Kidney epithelial cell (primary cell): Measurements from ENCODE around the gene HPCAL1. TPM values are rescaled to one million over a fixed set of nuclear protein-coding genes. Genes with fewer than 3 reads are reported as not detected.

ENCODE experiments used
- DNase-seq: peaks from one replicate; pipeline ENCODE4 v3.0.0-alpha.2; 2010; ENCODE audit warnings: low read depth
- H3K27me3 ChIP-seq: 2 replicates; pipeline ENCODE4 v1.6.0; 2011; ENCODE audit warnings: low read length; ENCODE audit not compliant: control insufficient read depth, insufficient read depth
- H3K36me3 ChIP-seq: 2 replicates; pipeline ENCODE4 v1.5.1; 2011; ENCODE audit warnings: low read length; ENCODE audit not compliant: control insufficient read depth, insufficient read depth
- H3K4me3 ChIP-seq: 2 replicates; pipeline ENCODE4 v1.5.1; 2011; ENCODE audit warnings: low read depth, mild to moderate bottlenecking, control low read depth, low read length
- total RNA-seq: library from RNA; depleted of rRNA; stranded (reverse); fragments of >200 nt; gene quantifications from 2 replicates; pipeline ENCODE4 v1.2.3, GENCODE V29; 2015
- TF ChIP-seq, protein P1 (sequence below): IDR thresholded peaks from 2 replicates; pipeline ENCODE4 v1.5.1; 2011; ENCODE audit warnings: mild to moderate bottlenecking, moderate library complexity, low read length, control low read depth, inconsistent platforms; ENCODE audit not compliant: insufficient read depth, poor library complexity, severe bottlenecking

HPCAL1 gene
- total RNA-seq, 1 donor from 2014 or later: 33.7 TPM

DNA sequence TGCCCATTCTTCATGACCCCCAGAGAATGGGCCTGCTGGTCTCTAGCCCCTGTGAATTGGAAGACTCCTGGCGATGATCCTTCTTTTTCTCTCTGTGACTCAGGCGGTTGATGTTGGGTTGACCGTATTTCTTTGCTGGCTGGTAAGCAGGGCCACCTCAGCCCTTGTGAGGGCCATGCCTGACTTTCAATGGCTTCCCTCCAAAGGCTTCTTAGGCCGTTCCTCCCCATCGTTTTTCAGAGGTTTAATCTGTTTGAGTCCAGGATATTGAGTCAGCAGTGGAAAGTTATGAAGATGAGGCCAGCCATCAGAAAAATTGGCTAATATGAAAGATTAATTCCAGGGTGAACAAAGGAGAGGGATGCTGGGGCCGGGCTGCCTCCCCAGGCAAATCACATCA, 13.6 kb downstream of the HPCAL1 start:
- no peaks in the 10 kb centered on the region for H3K27me3 ChIP-seq
- H3K36me3 ChIP-seq: no peaks in the 10 kb centered on the region
- TF ChIP-seq, protein P1, sequence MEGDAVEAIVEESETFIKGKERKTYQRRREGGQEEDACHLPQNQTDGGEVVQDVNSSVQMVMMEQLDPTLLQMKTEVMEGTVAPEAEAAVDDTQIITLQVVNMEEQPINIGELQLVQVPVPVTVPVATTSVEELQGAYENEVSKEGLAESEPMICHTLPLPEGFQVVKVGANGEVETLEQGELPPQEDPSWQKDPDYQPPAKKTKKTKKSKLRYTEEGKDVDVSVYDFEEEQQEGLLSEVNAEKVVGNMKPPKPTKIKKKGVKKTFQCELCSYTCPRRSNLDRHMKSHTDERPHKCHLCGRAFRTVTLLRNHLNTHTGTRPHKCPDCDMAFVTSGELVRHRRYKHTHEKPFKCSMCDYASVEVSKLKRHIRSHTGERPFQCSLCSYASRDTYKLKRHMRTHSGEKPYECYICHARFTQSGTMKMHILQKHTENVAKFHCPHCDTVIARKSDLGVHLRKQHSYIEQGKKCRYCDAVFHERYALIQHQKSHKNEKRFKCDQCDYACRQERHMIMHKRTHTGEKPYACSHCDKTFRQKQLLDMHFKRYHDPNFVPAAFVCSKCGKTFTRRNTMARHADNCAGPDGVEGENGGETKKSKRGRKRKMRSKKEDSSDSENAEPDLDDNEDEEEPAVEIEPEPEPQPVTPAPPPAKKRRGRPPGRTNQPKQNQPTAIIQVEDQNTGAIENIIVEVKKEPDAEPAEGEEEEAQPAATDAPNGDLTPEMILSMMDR: no peak
- no peak overlapping the region for H3K4me3 ChIP-seq
- DNase-seq: no peak

DNA sequence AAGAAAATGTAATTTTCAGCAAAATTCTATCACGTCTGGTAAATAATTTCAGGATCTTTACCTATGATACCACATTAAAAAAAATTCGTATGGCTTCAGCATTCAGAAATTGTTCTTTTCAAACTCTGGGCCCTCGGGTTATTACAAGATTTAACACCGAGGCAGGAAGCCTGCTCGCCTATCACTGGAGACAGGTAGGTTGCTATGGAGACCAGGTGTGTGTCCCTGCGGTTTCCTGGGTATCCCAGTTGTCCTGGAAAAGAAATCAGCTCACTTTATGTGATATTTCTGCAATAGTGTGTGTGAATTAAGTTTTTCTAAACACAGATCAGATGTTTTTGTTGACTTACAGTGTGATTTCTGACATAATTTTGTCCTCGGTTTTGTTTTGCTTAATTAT, 14.2 kb downstream of the HPCAL1 start:
- Histone ChIP-seq H3K36me3 (no peaks in the 10 kb centered on the region), H3K4me3 (no peak overlapping the region), H3K27me3 (no peaks in the 10 kb centered on the region)
- DNase-seq: no peak
- TF ChIP-seq, protein P1: no peak

DNA sequence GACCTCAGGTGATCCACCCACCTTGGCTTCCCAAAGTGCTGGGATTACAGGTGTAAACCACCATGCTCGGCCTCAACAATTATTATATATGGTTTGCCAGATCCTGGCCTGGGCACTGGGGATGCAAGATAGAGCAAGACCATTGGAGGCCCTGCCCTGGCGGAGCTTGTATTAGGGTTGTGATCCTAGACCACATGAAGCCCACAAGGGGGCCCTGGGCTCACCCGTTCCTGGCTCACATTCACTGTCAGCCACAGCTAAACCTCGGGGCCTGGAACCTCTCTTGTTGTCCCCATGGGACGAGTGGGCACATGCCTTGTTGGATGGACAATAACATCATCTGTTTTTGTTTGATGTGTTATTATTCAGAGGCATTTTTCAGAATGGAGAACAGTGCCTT, 14.9 kb downstream of the HPCAL1 start:
- no peaks in the 10 kb centered on the region for H3K36me3 ChIP-seq
- H3K4me3 ChIP-seq: no peak overlapping the region
- TF ChIP-seq, protein P1: no peak
- DNase-seq: no peak
- H3K27me3 ChIP-seq: no peaks in the 10 kb centered on the region

DNA sequence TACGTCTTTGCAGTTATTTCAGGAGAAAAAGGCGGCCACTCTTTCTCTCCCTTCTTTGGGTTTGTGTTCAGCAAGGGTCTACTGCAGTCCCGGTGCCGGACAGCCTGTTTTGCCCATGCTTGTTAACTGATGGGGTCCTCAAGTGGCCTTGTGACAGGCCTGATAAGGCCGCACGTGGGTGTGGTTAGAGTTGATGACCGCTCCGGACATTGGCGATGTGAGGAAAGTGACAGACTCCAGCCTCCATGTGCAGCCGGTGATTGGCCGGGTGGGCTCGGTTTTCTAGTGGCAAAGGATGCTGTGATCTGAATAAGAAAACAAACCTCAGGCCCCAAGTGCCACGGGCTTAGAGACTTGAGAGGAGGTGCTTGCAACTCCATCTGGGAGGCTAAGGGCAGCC, 15.6 kb downstream of the HPCAL1 start:
- DNase-seq: no peak
- H3K4me3 ChIP-seq: no peak overlapping the region
- TF ChIP-seq, protein P1: no peak
- no peaks in the 10 kb centered on the region for H3K27me3 ChIP-seq
- no peaks in the 10 kb centered on the region for H3K36me3 ChIP-seq

DNA sequence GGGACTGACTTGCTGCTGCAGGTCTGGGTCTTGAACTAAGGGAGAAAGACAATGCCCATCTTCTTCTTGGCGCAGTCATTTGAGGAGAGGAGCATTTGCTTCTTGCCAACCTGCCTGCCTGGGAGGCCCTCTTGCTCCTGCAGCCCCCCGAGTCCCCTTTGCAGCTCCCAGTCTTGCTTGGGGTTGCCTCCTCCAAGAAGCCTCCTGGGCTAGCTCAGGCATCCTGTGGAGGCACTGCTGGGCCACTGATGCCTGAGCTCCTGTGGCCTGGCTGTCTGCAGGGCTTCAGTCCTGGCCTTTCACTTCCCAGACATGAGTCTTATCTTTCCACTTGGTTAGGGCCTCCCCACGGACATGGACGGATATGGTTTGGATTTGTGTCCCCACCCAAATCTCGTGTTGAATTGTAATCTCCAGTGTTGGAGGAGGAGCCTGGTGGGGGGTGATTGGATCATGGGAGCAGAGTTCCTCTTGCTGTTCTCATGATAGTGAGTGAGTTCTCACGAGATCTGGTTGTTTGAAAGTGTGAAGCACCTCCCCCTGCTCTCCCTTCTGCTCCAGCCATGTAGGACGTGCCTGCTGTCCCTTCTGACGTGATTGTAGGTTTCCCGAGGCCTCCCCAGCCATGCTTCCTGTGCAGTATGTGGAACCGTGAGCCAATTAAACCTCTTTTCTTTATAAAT, 17.3 kb downstream of the HPCAL1 start:
- Histone ChIP-seq H3K27me3 (no peaks in the 10 kb centered on the region), H3K4me3 (no peak overlapping the region), H3K36me3 (no peaks in the 10 kb centered on the region)
- DNase-seq: no peak
- TF ChIP-seq, protein P1: no peak

DNA sequence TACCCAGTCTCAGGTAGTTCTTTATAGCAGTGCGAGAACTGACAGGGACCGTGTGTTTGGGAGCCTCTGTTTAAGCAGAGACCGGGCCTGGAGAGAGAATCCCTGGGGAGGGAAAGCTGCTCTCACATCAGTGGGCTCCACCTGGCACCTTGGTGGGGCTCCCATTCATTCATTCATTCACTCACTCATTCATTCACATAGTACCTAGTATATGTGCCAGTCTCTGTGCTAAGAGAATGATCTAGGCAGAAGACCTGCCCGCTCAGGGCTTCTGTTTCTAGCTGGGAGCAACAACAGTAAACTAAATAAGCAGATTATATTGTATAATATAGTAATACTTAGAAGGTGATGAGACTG, 17.8 kb downstream of the HPCAL1 start:
- DNase-seq: no peak
- TF ChIP-seq, protein P1: no peak
- no peaks in the 10 kb centered on the region for H3K36me3 ChIP-seq
- no peak overlapping the region for H3K4me3 ChIP-seq
- no peaks in the 10 kb centered on the region for H3K27me3 ChIP-seq
